HL-60 (cell line): ENCODE results near the gene MRPS34.

Experiments used
- POLR2AphosphoS5 ChIP-seq: IDR thresholded peaks from 2 replicates; pipeline ENCODE4 v1.6.1; 2012; ENCODE audit warnings: low read depth
- TF ChIP-seq, protein P1 (sequence below): IDR thresholded peaks from 2 replicates; pipeline ENCODE4 v1.6.1; 2012; ENCODE audit warnings: low read depth; ENCODE audit not compliant: insufficient replicate concordance
- TF ChIP-seq, protein P2 (sequence below): IDR thresholded peaks from one replicate; pipeline ENCODE4 v1.5.1; 2011; ENCODE audit warnings: low read length, control low read depth, inconsistent platforms; ENCODE audit not compliant: insufficient read depth

DNA sequence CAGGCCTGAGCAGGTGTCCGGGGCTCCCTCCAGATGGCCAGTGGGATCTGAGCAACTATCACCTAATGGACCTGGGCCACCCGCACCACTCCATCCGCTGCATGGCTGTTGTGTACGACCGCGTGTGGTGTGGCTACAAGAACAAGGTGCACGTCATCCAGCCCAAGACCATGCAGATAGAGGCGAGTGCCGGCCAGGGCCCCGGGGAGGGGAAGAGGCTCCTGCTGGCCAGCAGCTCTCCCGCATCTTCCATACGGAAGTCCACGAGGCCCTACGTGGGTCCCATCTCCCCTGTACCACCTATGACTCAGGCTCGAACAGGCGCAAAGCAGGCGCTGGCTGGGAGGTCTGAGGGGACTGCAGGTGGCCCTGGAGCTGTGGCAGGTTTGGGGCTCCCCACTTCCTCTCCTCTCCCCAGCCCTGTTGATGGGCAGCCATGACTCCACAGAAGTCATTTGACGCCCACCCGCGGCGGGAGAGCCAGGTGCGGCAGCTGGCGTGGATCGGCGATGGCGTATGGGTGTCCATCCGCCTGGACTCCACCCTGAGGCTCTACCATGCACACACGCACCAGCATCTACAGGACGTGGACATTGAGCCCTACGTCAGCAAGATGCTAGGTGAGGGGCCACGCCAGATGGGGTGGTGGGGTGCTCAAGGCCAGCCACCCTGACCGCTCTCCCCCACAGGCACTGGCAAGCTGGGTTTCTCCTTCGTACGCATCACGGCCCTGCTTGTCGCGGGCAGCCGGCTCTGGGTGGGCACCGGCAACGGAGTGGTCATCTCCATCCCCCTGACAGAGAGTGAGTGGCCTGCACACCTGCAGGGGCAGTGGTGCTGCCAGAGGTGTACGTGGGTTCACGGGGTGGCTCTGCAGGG lies 5.6 kb downstream of the MRPS34 start:
- TF ChIP-seq, protein P1, sequence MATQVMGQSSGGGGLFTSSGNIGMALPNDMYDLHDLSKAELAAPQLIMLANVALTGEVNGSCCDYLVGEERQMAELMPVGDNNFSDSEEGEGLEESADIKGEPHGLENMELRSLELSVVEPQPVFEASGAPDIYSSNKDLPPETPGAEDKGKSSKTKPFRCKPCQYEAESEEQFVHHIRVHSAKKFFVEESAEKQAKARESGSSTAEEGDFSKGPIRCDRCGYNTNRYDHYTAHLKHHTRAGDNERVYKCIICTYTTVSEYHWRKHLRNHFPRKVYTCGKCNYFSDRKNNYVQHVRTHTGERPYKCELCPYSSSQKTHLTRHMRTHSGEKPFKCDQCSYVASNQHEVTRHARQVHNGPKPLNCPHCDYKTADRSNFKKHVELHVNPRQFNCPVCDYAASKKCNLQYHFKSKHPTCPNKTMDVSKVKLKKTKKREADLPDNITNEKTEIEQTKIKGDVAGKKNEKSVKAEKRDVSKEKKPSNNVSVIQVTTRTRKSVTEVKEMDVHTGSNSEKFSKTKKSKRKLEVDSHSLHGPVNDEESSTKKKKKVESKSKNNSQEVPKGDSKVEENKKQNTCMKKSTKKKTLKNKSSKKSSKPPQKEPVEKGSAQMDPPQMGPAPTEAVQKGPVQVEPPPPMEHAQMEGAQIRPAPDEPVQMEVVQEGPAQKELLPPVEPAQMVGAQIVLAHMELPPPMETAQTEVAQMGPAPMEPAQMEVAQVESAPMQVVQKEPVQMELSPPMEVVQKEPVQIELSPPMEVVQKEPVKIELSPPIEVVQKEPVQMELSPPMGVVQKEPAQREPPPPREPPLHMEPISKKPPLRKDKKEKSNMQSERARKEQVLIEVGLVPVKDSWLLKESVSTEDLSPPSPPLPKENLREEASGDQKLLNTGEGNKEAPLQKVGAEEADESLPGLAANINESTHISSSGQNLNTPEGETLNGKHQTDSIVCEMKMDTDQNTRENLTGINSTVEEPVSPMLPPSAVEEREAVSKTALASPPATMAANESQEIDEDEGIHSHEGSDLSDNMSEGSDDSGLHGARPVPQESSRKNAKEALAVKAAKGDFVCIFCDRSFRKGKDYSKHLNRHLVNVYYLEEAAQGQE, result no peak
- TF ChIP-seq, protein P2, sequence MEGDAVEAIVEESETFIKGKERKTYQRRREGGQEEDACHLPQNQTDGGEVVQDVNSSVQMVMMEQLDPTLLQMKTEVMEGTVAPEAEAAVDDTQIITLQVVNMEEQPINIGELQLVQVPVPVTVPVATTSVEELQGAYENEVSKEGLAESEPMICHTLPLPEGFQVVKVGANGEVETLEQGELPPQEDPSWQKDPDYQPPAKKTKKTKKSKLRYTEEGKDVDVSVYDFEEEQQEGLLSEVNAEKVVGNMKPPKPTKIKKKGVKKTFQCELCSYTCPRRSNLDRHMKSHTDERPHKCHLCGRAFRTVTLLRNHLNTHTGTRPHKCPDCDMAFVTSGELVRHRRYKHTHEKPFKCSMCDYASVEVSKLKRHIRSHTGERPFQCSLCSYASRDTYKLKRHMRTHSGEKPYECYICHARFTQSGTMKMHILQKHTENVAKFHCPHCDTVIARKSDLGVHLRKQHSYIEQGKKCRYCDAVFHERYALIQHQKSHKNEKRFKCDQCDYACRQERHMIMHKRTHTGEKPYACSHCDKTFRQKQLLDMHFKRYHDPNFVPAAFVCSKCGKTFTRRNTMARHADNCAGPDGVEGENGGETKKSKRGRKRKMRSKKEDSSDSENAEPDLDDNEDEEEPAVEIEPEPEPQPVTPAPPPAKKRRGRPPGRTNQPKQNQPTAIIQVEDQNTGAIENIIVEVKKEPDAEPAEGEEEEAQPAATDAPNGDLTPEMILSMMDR, result no peak
- peak; percentile 21; the same call in 1 of the 2 replicates for TF ChIP-seq POLR2AphosphoS5
